HepG2 (cell line): ENCODE data around the gene MCC. TPM values are rescaled to one million over a fixed set of nuclear protein-coding genes. Genes with fewer than 3 reads are reported as not detected.

Experiments used
- BATF2 ChIP-seq: sonication (generic); formaldehyde crosslinking; IDR thresholded peaks from 2 replicates; pipeline ENCODE4 v1.8.0; 2022; ENCODE audit warnings: mild to moderate bottlenecking, missing genetic modification reagents, moderate library complexity
- ELK4 ChIP-seq: sonication (generic); formaldehyde crosslinking; IDR thresholded peaks from 2 replicates; pipeline ENCODE4 v1.9.0; 2021; ENCODE audit warnings: missing genetic modification reagents, borderline replicate concordance
- FOXA1 ChIP-seq, 2 experiments: fragments of 450-650 bp in 1 of 2; sonication (generic) in 1 of 2; formaldehyde crosslinking in 1 of 2; IDR thresholded peaks; 2 replicates each; pipeline versions ENCODE4 v1.4.0 to v1.6.1; 2016 to 2020; ENCODE audit warnings: missing genetic modification reagents in 1 of 2
- FOXP1 ChIP-seq, 2 experiments: fragments of 450-650 bp in 1 of 2; IDR thresholded peaks; 2 replicates each; pipeline ENCODE4 v1.6.1; 2017 to 2018; ENCODE audit warnings: antibody characterized with exemption in 1 of 2
- HNRNPLL ChIP-seq: fragments of 200-400 bp; formaldehyde crosslinking; IDR thresholded peaks from 2 replicates; pipeline ENCODE4 v1.6.1; 2017; ENCODE audit warnings: mild to moderate bottlenecking, low read depth, low read length; ENCODE audit not compliant: poor library complexity, severe bottlenecking
- KLF6 ChIP-seq: IDR thresholded peaks from 2 replicates; pipeline ENCODE4 v1.8.0; 2016; ENCODE audit warnings: missing biosample characterization, missing genetic modification reagents
- MAF1 ChIP-seq: sonication (generic); formaldehyde crosslinking; IDR thresholded peaks from 2 replicates; pipeline ENCODE4 v1.5.0; 2020; ENCODE audit warnings: missing genetic modification reagents, borderline replicate concordance
- MTERF4 ChIP-seq: sonication (generic); formaldehyde crosslinking; IDR thresholded peaks from 2 replicates; pipeline ENCODE4 v1.8.0; 2023; ENCODE audit warnings: mild to moderate bottlenecking, missing genetic modification reagents
- NCOA1 ChIP-seq: sonication (generic); formaldehyde crosslinking; IDR thresholded peaks from 2 replicates; pipeline ENCODE4 v1.9.0; 2021; ENCODE audit warnings: missing genetic modification reagents
- NCOA2 ChIP-seq: sonication (generic); formaldehyde crosslinking; IDR thresholded peaks from 2 replicates; pipeline ENCODE4 v1.8.0; 2022; ENCODE audit warnings: inconsistent platforms
- RERE ChIP-seq: IDR thresholded peaks from 2 replicates; pipeline ENCODE4 v1.6.1; 2016; ENCODE audit warnings: low read depth, missing genetic modification reagents, missing compliant biosample characterization
- RFXAP ChIP-seq: sonication (generic); formaldehyde crosslinking; IDR thresholded peaks from 2 replicates; pipeline ENCODE4 v1.4.0; 2020; ENCODE audit warnings: missing genetic modification reagents, borderline replicate concordance
- SAFB2 ChIP-seq: sonication (generic); formaldehyde crosslinking; IDR thresholded peaks from 2 replicates; pipeline ENCODE4 v1.5.1; 2020; ENCODE audit warnings: missing genetic modification reagents, low read depth, mild to moderate bottlenecking, borderline replicate concordance
- SAP130 ChIP-seq: IDR thresholded peaks from 2 replicates; pipeline ENCODE4 v1.6.1; 2016; ENCODE audit warnings: low read depth
- SIN3B ChIP-seq: fragments of 150-350 bp; IDR thresholded peaks from 2 replicates; pipeline ENCODE4 v1.6.1; 2014; ENCODE audit warnings: low read length
- ZFY ChIP-seq: sonication (generic); formaldehyde crosslinking; IDR thresholded peaks from 2 replicates; pipeline ENCODE4 v1.4.0; 2020; ENCODE audit warnings: missing genetic modification reagents
- ZNF292 ChIP-seq: sonication (generic); formaldehyde crosslinking; IDR thresholded peaks from 2 replicates; pipeline ENCODE4 v1.8.1; 2022; ENCODE audit warnings: mild to moderate bottlenecking, low read depth, missing genetic modification reagents, borderline replicate concordance
- ZNF737 ChIP-seq: sonication (generic); formaldehyde crosslinking; IDR thresholded peaks from 2 replicates; pipeline ENCODE4 v1.5.0; 2020; ENCODE audit warnings: missing genetic modification reagents, mild to moderate bottlenecking, borderline replicate concordance
- ZNF790 ChIP-seq: sonication (generic); formaldehyde crosslinking; IDR thresholded peaks from 2 replicates; pipeline ENCODE4 v1.8.0; 2022; ENCODE audit warnings: missing genetic modification reagents, mild to moderate bottlenecking, borderline replicate concordance
- ZSCAN5A ChIP-seq: sonication (generic); formaldehyde crosslinking; IDR thresholded peaks from 2 replicates; pipeline ENCODE4 v1.8.0; 2022; ENCODE audit warnings: mild to moderate bottlenecking, missing genetic modification reagents, borderline replicate concordance
- ZSCAN9 ChIP-seq: IDR thresholded peaks from 2 replicates; pipeline ENCODE4 v1.6.1; 2016; ENCODE audit warnings: borderline replicate concordance
- polyA plus RNA-seq, 8 experiments: library from polyadenylated mRNA; depleted of rRNA in 3 of 8; stranded (reverse) in 7 of 8; unstranded in 1 of 8; fragments of >200 nt; fragmentation: Illumina TruSeq in 4 of 8; extraction: Trizol in 4 of 8; gene quantifications; 2 replicates each; pipeline versions ENCODE4 v1.2.1 to v1.2.3, GENCODE V29; 2011 to 2016; ENCODE audit warnings: low read depth in 4 of 8, missing spikeins in 1 of 8, mixed read lengths in 1 of 8; ENCODE audit not compliant: insufficient read depth in 1 of 8
- total RNA-seq, 5 experiments: library from RNA; depleted of rRNA; stranded (reverse); fragments of >200 nt; fragmentation: Illumina TruSeq; extraction: Trizol; gene quantifications; 2 replicates each; pipeline ENCODE4 v1.2.3, GENCODE V29; 2016; ENCODE audit warnings: low read depth in 1 of 5

Gene MCC
- total and polyA plus RNA-seq, 2 of the 13 experiments (the other 11 are each of a cell fraction or from before 2014, with no cell fraction given), result 0.55 to 2.4 TPM

GRCh38 chr5:113205323-113205722 lies 282.9 kb downstream of the MCC start (continued):
- TF ChIP-seq RERE (CRISPR knock-in tag) (0 out of 2 replicates have a peak, but pooled peaks have one; percentile 12), MTERF4 (no peak), NCOA1 (CRISPR knock-in tag) (no peak), FOXP1 (IDR thresholded peaks at IDR 0.05) (no peak), FOXP1 (CRISPR knock-in tag; IDR thresholded peaks at IDR 0.05) (peak; percentile 22; the same call in 1 of the 2 replicates), ELK4 (CRISPR knock-in tag) (no peak), SIN3B (no peak), FOXA1 (IDR thresholded peaks at IDR 0.05) (no peak), FOXA1 (CRISPR knock-in tag; IDR thresholded peaks at IDR 0.05) (peak; percentile 48), ZSCAN9 (no peak), HNRNPLL (no peak), ZSCAN5A (no peak), RFXAP (no peak), ZNF292 (no peak), ZNF790 (no peak), SAFB2 (CRISPR knock-in tag) (no peak), ZFY (no peak), KLF6 (CRISPR knock-in tag) (no peak), SAP130 (CRISPR knock-in tag) (peak; percentile 17; the same call in 1 of the 2 replicates), NCOA2 (CRISPR knock-in tag) (peak; percentile 51; the same call in 1 of the 2 replicates), BATF2 (CRISPR knock-in tag) (no peak), ZNF737 (no peak), MAF1 (CRISPR knock-in tag) (no peak)
